ENCODE results near the gene HMG20B. TPM values are rescaled to one million over a fixed set of nuclear protein-coding genes. Genes with fewer than 3 reads are reported as not detected.

HMG20B gene
- total RNA-seq, 1 experiment from 2014 or later: 186 TPM

GRCh38 chr19:3545669-3546034, 27.1 kb upstream of the HMG20B start:
- TF ChIP-seq TCF7L2 (IDR thresholded peaks at IDR 0.05; ENCODE audit: borderline replicate concordance, extremely low read depth, insufficient read depth, insufficient read length): no peak
- 0 out of 2 replicates have a peak, but pooled peaks have one; percentile 36 for TF ChIP-seq MAX (IDR thresholded peaks at IDR 0.05)
- no peak for TF ChIP-seq CBX3 (IDR thresholded peaks at IDR 0.05; ENCODE audit: low read depth)
- ATAC-seq (no peak), DNase-seq (ENCODE audit: low read depth, low spot score) (no peak)
- Histone ChIP-seq H3K79me2 (ENCODE audit: insufficient read depth, low read length) (peaks cover 22% of the 10 kb centered on the region; the same call in 1 of the 2 replicates), H2AFZ (ENCODE audit: low read depth, low read length, poor library complexity, severe bottlenecking) (no peak overlapping the region), H3K4me3 (replicated peaks in 1 of 2; ENCODE audit: low read depth in 1 of 2, low read length in 2 of 2) (no peak overlapping the region), H3K9me2 (ENCODE audit: insufficient read depth) (no peaks in the 10 kb centered on the region), H3K4me1 (ENCODE audit: control insufficient read depth in 1 of 2, insufficient read depth in 2 of 2, low read length in 2 of 2) (peaks cover 0 to 11% of the 10 kb centered on the region in 2 experiments; a peak in 2 of 4 replicates), H3K4me2 (ENCODE audit: low read length) (0 out of 2 replicates have a peak overlapping the region, but pooled peaks have one; percentile 1), H3K9me3 (ENCODE audit: control insufficient read depth in 1 of 2, insufficient read depth in 1 of 2, low read depth in 1 of 2, low read length in 2 of 2) (no peaks in the 10 kb centered on the region), H3K9ac (ENCODE audit: low read length) (0 out of 2 replicates have a peak overlapping the region, but pooled peaks have one; percentile 8), H3K27ac (ENCODE audit: low read depth, low read length) (peak overlapping the region; percentile 24; the same call in 1 of the 2 replicates), H3K27me3 (ENCODE audit: insufficient read depth, low read length) (no peaks in the 10 kb centered on the region), H3K36me3 (ENCODE audit: control insufficient read depth in 1 of 2, insufficient read depth in 2 of 2, low read length in 2 of 2) (peaks cover 11 to 17% of the 10 kb centered on the region in 2 experiments), H4K20me1 (ENCODE audit: insufficient read depth) (peaks cover 5% of the 10 kb centered on the region; the same call in 1 of the 2 replicates)
- ChIA-PET RAD21 (ENCODE audit: low non-redundant PET in 1 of 2, low total read pairs in 2 of 2, uncharacterized antibody in 2 of 2, unreplicated experiment in 2 of 2) (interaction anchor here in 1 of 2 experiments (1.0 kb wide), 1 partner anchor 28 kb away, joined by 5 read pairs; no protein-coding TSS in a partner anchor), CTCF (interaction anchor here (1.0 to 2.0 kb wide), 5 partner anchors 12 to 61 kb away, joined by 3 to 11 read pairs (median 5); partner anchors contain the start of genes HMG20B and MFSD12), POLR2A (no interaction called here)
- no TSS peak for BruUV-seq (replicated peaks)
- intact Hi-C loops (cut with micrococcal nuclease): loop anchor here (1.0 to 5.0 kb wide), 2 partner anchors 30 to 82 kb away; partner anchors contain the start of gene CACTIN

DNA sequence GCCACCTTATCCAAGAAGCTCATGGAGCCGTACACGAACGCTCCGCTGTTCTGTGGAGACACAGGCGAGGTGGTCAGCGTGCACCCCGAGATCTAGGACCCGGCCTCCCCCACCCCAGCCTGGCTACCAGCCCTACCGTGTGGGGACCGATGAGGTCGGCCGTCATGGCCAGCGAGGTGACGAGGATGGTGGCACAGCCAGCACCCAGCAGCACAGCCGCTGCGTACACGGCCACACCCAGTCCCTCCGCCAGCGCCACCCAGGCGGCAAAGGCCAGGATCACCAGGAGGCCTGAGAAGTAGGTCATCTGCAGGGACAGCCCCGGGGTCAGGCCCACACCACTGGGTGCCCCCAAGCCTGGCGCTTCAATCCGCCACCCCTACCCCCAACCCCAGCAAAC, 26.6 kb upstream of the HMG20B start:
- CTCF ChIA-PET: interaction anchor here (2.0 kb wide), 1 partner anchor 29 kb away, joined by 11 read pairs; no protein-coding TSS in a partner anchor
- H3K36me3 ChIP-seq (ENCODE audit: control insufficient read depth in 1 of 2, insufficient read depth in 2 of 2, low read length in 2 of 2): peaks cover 11 to 20% of the 10 kb centered on the region in 2 experiments
- peak overlapping the region; percentile 0; the same call in 1 of the 2 replicates for H3K27ac ChIP-seq (ENCODE audit: low read depth, low read length)

More for the DNA sequence above, 26.6 kb upstream of the HMG20B start:
- H3K27me3 ChIP-seq (ENCODE audit: insufficient read depth, low read length): no peaks in the 10 kb centered on the region
- no TSS peak for BruUV-seq (replicated peaks)
- ChIA-PET RAD21 (ENCODE audit: low non-redundant PET in 1 of 2, low total read pairs in 2 of 2, uncharacterized antibody in 2 of 2, unreplicated experiment in 2 of 2) (no interaction called here), POLR2A (interaction anchor here (0.8 kb wide), 1 partner anchor 31 kb away, joined by 3 read pairs; no protein-coding TSS in a partner anchor)
- no peak overlapping the region for H2AFZ ChIP-seq (ENCODE audit: low read depth, low read length, poor library complexity, severe bottlenecking)
- no peak overlapping the region for H3K4me3 ChIP-seq (replicated peaks in 1 of 2; ENCODE audit: low read depth in 1 of 2, low read length in 2 of 2)
- intact Hi-C loops (cut with micrococcal nuclease): loop anchor here (5.0 kb wide), 1 partner anchor 81 kb away; the partner anchor contains the start of gene CACTIN
- no peak for TF ChIP-seq ZNF274 (IDR thresholded peaks at IDR 0.05; ENCODE audit: low read depth, low read length)
- TF ChIP-seq EZH2 (IDR thresholded peaks at IDR 0.05): no peak
- no peak for TF ChIP-seq ZBTB33 (IDR thresholded peaks at IDR 0.05; ENCODE audit: extremely low read depth, insufficient replicate concordance, low read length)
- TF ChIP-seq TCF7L2 (IDR thresholded peaks at IDR 0.05; ENCODE audit: borderline replicate concordance, extremely low read depth, insufficient read depth, insufficient read length): no peak
- no peak for TF ChIP-seq ZFX (IDR thresholded peaks at IDR 0.05)
- no peak for TF ChIP-seq SP1 (IDR thresholded peaks at IDR 0.05; ENCODE audit: low read depth)
- no peak for TF ChIP-seq EZH2phosphoT487 (IDR thresholded peaks at IDR 0.05; ENCODE audit: borderline replicate concordance)
- TF ChIP-seq SIN3A (IDR thresholded peaks at IDR 0.05; ENCODE audit: low read depth): no peak
- H3K9me3 ChIP-seq (ENCODE audit: control insufficient read depth in 1 of 2, insufficient read depth in 1 of 2, low read depth in 1 of 2, low read length in 2 of 2): no peaks in the 10 kb centered on the region
- H3K9me2 ChIP-seq (ENCODE audit: insufficient read depth): no peaks in the 10 kb centered on the region
- ATAC-seq (no peak), DNase-seq (ENCODE audit: low read depth, low spot score) (no peak)
- H4K20me1 ChIP-seq (ENCODE audit: insufficient read depth): peaks cover 5% of the 10 kb centered on the region; the same call in 1 of the 2 replicates
- H3K4me2 ChIP-seq (ENCODE audit: low read length): no peak overlapping the region
- H3K4me1 ChIP-seq (ENCODE audit: control insufficient read depth in 1 of 2, insufficient read depth in 2 of 2, low read length in 2 of 2): peaks cover 0 to 11% of the 10 kb centered on the region in 2 experiments; a peak in 2 of 4 replicates
- peaks cover 26% of the 10 kb centered on the region for H3K79me2 ChIP-seq (ENCODE audit: insufficient read depth, low read length)
- H3K9ac ChIP-seq (ENCODE audit: low read length): no peak overlapping the region

Measured in HCT116 (cell line).